T follicular helper cell (primary cell): ENCODE measurements around the gene MFSD8.
"Not testable (repeated sequence)": the region's sequence is repeated elsewhere in the genome, so short reads cannot be mapped to it uniquely, and the experiment has no call there.

Experiments used
- DNase-seq: peaks from one replicate; pipeline ENCODE4 v3.0.0-alpha.2; 2020; ENCODE audit warnings: low read depth
- total RNA-seq, 2 experiments: gene quantifications; one replicate each; lab custom pipeline; 2026; lab: John Stamatoyannopoulos, UW

Gene MFSD8
- 27.5 to 50.6 reads per million in 2 experiments for total RNA-seq

DNA sequence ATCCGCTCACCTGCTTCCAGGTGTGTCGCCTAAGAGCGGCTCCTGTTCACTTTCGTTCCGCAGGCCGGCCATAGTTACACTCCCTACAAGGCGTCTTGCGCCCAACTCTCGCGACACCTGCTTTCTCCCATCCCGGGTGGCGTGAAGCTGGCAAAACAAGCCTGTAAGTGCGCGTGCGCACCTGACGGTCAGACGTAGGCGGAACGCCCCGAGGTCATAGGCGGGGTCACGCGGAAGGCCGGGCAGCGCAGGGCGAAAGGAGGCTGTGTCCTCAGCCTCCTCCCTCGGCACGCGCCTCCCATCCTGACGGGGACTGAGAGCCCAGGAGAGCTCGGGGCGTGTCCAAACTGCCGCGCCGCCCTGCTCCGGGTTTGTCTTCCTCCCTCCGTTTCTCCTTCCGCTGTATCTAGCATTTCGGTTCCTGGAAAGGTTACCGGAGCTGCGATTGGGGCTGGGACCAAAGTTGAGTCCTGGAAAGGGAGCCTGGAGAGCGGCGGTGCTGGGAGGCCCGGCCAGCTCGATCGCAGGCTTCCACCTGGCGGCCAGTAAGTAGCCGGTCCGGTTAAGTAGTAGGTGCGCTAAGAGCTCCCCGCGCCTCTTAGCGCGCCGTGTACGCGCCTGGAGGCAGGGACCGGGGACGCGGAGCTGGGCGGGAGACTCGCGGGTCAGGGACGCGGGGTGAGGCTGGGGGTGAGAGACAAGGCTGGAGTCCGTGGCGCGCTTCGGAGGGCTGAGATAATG lies at the start of gene MFSD8, which contains the start of gene ABHD18:
Gene MFSD8 (minus strand): TSS at position 112 of the 741 bp plus-strand sequence. CDS start 40 bp downstream, at position 72.
Gene ABHD18 (plus strand): TSS at position 345 of the 741 bp plus-strand sequence. CDS start 17,550 bp downstream, outside the sequence.
- DNase-seq, result peak; percentile 98

DNA sequence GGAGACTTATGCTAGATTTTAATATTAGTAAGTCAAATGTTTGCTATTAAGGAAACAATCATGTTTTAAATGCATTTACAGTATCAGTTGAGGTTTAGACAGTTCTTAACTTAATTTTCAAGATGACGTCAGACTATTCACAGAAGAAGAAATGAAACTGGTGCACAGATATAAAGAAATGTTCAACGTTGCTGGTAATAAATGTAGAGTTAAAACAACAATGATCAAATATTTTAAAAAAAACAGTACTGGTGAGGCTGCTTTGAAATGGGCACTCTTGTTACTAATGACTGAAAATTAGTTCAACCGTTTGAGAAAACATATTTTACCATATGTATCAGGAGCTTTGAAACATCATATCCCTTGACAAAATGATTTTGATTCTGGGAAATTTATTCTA lies 44.5 kb upstream of the MFSD8 start:
- no peak for DNase-seq

GRCh38 chr4:128006592-128006991 lies 41.6 kb upstream of the MFSD8 start:
- no peak for DNase-seq

DNA sequence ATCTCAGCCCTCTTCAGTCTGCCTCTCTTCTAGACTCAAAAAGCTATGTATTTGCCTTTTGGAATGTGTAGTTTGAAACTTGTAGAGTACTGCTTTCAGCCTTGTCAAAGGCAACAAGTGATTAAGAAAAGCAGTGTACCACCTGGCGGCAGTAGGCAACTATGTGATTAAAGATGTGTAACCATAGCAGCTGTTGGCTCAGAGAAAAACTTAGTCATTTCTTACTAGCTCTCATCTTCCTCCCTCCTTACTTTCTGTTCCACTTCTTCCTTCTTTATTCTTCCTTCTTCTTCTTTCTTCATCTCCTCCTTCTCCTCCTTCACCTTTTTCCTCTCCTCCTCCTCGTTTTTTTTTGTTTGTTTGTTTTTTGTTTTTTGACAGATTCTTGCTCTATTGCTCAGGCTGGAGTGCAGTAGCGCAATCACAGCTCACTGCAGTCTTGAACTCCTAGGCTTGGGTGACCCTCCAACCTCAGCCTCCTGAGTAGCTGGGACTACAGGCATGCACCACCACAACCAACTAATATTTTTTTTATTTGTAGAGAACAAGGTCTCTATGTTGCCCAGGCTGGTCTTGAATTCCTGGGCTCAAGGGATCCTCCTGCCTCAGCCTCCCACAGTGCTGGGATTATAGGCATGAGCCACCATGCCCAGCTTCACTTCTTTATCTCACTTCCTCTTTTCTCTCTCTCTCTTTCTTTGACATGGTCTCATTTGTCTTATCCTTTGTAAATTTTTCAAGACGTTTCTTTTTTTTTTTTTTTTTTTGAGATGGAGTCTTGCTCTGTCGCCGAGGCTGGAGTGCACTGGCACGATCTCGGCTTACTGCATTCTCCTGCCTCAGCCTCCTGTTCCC lies 32.8 kb upstream of the MFSD8 start:
- DNase-seq, result no peak

DNA sequence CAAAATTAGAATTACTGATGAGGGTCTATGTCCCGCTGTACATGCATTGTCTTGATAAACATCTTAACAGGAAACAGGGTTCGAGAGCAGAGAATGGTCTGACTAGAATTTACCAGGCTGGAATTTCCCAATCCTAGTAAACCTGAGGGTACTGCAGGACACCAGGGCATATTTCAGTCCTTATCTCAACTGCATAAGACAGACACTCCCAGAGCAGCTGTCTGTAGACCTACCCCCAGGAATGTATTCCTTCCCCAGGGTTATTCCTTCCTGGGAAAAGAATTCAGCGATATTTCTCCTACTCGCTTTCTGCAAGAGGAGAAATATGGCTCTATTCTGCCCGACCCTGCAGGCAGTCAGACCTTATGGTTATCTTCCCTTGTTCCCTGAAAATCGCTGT lies 31.5 kb upstream of the MFSD8 start:
- not testable (repeated sequence) for DNase-seq

GRCh38 chr4:127995776-127996175 lies 30.8 kb upstream of the MFSD8 start:
- DNase-seq, result no peak

DNA sequence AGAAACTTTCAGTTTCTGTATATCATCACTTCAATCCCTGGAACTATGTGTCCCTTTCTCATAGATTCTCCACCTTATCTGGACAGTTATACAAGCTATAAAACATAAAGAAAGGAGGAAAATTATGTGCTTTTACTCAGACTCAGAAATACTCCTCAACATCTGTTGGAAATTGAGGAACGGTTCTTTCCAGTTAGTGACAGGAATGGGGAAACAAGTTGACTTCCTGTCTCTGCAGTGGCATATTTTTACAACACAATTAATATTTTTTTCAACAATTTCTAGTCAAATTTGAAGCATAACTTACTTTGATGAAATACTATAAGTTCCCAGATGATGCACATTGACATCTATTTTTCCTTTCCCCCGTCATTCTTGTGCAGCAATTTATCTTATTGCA lies 28.2 kb upstream of the MFSD8 start:
- no peak for DNase-seq

GRCh38 chr4:127988638-127989037 lies 23.7 kb upstream of the MFSD8 start:
- DNase-seq, result no peak

DNA sequence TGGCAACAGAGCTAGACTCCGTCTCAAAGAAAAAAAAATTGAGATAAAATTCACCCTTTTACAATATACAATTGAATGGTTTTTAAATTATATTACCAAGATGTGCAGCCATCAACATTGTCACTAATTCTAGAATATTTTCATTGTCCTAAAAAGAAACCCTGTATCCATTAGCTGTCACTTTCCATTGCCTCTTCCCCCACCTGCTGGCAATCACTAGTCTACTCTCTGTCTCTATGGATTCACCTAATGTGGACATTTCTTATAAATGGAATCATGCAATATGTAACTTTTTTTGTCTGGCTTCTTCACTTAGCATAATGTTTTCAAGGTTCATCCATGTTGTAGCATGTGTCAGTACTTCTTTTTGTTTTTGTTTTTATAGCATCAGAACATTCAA lies 21.0 kb upstream of the MFSD8 start:
- no peak for DNase-seq

DNA sequence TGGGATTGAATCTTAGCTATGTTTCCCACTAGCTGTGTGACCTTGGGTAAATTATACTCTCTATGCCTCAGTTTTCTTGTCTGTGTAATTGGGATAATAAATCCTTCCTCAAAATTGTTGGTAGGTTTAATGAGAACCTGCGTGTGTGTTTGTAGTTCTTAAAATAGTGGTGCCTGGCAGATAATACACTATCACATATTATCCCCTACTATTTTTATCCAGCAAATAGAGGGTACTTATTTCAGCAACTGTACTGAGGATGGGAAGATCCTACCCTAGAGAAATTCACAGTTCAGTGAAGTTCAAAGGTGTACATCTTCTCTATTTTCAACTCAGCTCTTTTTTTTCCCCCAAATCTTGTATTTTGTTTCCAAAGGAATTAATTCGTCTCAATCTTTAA lies 17.5 kb upstream of the MFSD8 start:
- DNase-seq, result no peak

DNA sequence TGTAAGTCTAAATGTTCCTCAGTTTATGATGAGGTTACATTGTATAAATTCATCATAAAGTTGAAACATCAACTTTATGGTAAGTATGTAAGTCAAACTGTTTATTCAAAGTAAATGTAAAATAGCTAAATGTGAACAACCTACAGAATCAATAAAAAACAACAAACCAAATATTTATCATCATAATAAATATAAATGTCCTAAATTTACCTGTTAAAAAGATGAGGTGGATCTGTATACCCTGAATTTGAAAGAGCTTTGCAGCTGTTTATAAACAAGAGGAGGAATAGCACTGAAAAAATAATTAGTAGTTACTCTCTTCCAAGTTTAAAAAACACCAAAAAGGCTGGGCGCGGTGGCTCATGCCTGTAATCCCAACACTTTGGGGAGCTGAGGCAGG lies 14.0 kb upstream of the MFSD8 start:
- no peak for DNase-seq

- no peak for DNase-seq
Measured at GRCh38 chr4:127975121-127975770, 10.3 kb upstream of the MFSD8 start.

GRCh38 chr4:127970925-127971324 lies 6.0 kb upstream of the MFSD8 start:
- not testable (repeated sequence) for DNase-seq

- no peak for DNase-seq
Measured at GRCh38 chr4:127968586-127968985, 3.6 kb upstream of the MFSD8 start.

- DNase-seq, result no peak
Measured at GRCh38 chr4:127967141-127967775, 2.3 kb upstream of the MFSD8 start.

GRCh38 chr4:127965803-127966175 lies 816 bp upstream of the MFSD8 start:
- DNase-seq, result peak; percentile 63

DNA sequence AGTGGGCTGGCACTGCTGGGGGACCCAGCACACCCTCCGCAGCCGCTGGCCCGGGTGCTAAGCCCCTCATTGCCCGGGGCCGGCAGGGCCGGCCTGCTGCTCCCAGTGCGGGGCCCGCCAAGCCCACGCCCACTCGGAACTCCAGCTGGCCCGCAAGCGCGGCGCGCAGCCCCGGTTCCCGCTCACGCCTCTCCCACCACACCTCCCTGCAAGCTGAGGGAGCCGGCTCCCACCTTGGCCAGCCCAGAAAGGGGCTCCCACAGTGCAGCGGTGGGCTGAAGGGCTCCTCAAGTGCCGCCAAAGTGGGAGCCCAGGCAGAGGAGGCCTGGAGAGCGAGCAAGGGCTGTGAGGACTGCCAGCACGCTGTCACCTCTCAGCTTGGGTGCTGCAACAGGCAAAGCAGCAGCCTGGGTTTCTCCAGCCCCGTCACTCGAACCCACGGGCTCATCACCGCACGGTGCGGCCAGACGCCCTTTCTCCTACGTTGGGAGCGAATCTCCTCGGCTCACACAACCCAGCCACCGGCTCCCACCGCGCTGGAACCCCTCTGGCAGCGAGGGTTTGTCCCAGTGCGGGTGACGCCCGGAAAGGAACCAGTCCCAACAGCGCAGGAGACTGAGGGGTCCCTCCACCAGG lies 429 bp downstream of the MFSD8 start:
- DNase-seq, result not testable (repeated sequence)

- not testable (repeated sequence) for DNase-seq
Measured at GRCh38 chr4:127963633-127964398, 1.2 kb downstream of the MFSD8 start.

GRCh38 chr4:127959794-127960193 lies 5.2 kb downstream of the MFSD8 start:
- no peak for DNase-seq

DNA sequence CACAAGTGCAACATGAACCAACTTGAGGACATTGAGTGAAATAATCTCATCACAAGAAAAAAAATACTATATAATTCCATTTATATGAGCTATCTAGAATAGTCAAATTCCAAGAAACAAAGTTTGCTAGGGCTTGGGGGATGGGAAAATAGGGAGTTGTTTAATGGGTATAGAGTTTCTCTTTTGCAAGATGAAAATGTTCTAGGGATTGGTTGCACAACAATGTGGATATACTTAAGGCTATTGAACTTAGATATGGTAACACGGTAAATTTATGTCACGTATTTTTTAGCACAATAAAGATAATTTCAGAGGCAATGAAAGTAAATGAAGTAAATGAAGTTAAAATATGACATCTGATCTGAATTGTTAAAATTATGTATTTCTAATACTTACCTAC lies 7.9 kb downstream of the MFSD8 start:
- no peak for DNase-seq

- DNase-seq, result no peak
Measured at GRCh38 chr4:127936974-127937373, 28.0 kb downstream of the MFSD8 start.
